ENCODE results near the gene RGP1. TPM values are rescaled to one million over a fixed set of nuclear protein-coding genes. Genes with fewer than 3 reads are reported as not detected.

Gene RGP1
- polyA plus RNA-seq, 1 of the 3 experiments (the other 2 are of a cell fraction) = 16.1 TPM

GRCh38 chr9:35789541-35789940 lies 40.5 kb downstream of the RGP1 start:
- no peaks in the 10 kb centered on the region for H3K9me2 ChIP-seq
- TF ChIP-seq TEAD4 (IDR thresholded peaks at IDR 0.05; ENCODE audit: borderline replicate concordance, insufficient read depth) = no peak
- no peak for TF ChIP-seq MXI1 (IDR thresholded peaks at IDR 0.05; ENCODE audit: low read depth, low read length)
- TF ChIP-seq, protein P1, sequence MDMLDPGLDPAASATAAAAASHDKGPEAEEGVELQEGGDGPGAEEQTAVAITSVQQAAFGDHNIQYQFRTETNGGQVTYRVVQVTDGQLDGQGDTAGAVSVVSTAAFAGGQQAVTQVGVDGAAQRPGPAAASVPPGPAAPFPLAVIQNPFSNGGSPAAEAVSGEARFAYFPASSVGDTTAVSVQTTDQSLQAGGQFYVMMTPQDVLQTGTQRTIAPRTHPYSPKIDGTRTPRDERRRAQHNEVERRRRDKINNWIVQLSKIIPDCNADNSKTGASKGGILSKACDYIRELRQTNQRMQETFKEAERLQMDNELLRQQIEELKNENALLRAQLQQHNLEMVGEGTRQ (IDR thresholded peaks at IDR 0.05; ENCODE audit: borderline replicate concordance, low read depth, low read length) = no peak
- no peak for TF ChIP-seq NFIC (IDR thresholded peaks at IDR 0.05; ENCODE audit: borderline replicate concordance)
- no peak for TF ChIP-seq MEF2A (IDR thresholded peaks at IDR 0.05; ENCODE audit: borderline replicate concordance, low read depth)
- TF ChIP-seq, protein P2, sequence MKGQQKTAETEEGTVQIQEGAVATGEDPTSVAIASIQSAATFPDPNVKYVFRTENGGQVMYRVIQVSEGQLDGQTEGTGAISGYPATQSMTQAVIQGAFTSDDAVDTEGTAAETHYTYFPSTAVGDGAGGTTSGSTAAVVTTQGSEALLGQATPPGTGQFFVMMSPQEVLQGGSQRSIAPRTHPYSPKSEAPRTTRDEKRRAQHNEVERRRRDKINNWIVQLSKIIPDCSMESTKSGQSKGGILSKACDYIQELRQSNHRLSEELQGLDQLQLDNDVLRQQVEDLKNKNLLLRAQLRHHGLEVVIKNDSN (IDR thresholded peaks at IDR 0.05; ENCODE audit: borderline replicate concordance, low read depth) = no peak
- TF ChIP-seq FOSL2 (IDR thresholded peaks at IDR 0.05; ENCODE audit: borderline replicate concordance, low read depth) = no peak
- TF ChIP-seq EP300 (IDR thresholded peaks at IDR 0.05; ENCODE audit: borderline replicate concordance in 1 of 2, low read depth in 1 of 2, low read length in 1 of 2) = no peak
- TF ChIP-seq IRF3 (IDR thresholded peaks at IDR 0.05; ENCODE audit: low read depth, low read length) = no peak
- no peaks in the 10 kb centered on the region for H3K27me3 ChIP-seq (ENCODE audit: insufficient read depth)
- no peak overlapping the region for H3K4me2 ChIP-seq
- peaks cover 4% of the 10 kb centered on the region for H3F3A ChIP-seq (replicated peaks; ENCODE audit: insufficient read depth)
- no peak overlapping the region for H2AFZ ChIP-seq (ENCODE audit: low read depth)
- DNase-seq = no peak
- CTCF ChIA-PET = interaction anchor here (0.8 to 6.5 kb wide), 57 partner anchors 7 to 234 kb away, joined by 3 to 136 read pairs (median 7); partner anchors contain the start of genes CCDC107, CREB3, FAM221B and GBA2
- peaks cover 0 to 3% of the 10 kb centered on the region in 2 experiments for H3K36me3 ChIP-seq (replicated peaks in 1 of 2; ENCODE audit: control insufficient read depth in 1 of 2, insufficient read depth in 2 of 2, low read length in 1 of 2)
- no peak overlapping the region for H3K4me3 ChIP-seq (ENCODE audit: low read depth in 2 of 2, low read length in 1 of 2)
- peaks cover 0 to 12% of the 10 kb centered on the region in 2 experiments; a peak in 1 of 4 replicates for H3K4me1 ChIP-seq (ENCODE audit: control insufficient read depth in 1 of 2, insufficient read depth in 2 of 2, low read depth in 1 of 2, low read length in 1 of 2)
- no peaks in the 10 kb centered on the region for H3K79me2 ChIP-seq (ENCODE audit: insufficient read depth)
- H3K27ac ChIP-seq (ENCODE audit: low read depth in 2 of 2, low read length in 1 of 2) = no peak overlapping the region
- H4K20me1 ChIP-seq (ENCODE audit: insufficient read depth) = no peaks in the 10 kb centered on the region
- 95% methylated on average over 2 of the region's 2 CpGs for WGBS (ENCODE audit: low lambda C conversion rate)
- H3K9ac ChIP-seq = no peak overlapping the region
- POLR2A ChIA-PET = no interaction called here
- no peaks in the 10 kb centered on the region for H3K9me3 ChIP-seq

GRCh38 chr9:35790025-35790384 lies 40.9 kb downstream of the RGP1 start:
- Histone ChIP-seq H3K27me3 (ENCODE audit: insufficient read depth) (no peaks in the 10 kb centered on the region), H3K4me2 (0 out of 2 replicates have a peak overlapping the region, but pooled peaks have one; percentile 19), H3K36me3 (replicated peaks in 1 of 2; ENCODE audit: control insufficient read depth in 1 of 2, insufficient read depth in 2 of 2, low read length in 1 of 2) (peaks cover 0 to 3% of the 10 kb centered on the region in 2 experiments), H3K27ac (ENCODE audit: low read depth in 2 of 2, low read length in 1 of 2) (no peak overlapping the region), H3K79me2 (ENCODE audit: insufficient read depth) (no peaks in the 10 kb centered on the region), H3K4me3 (ENCODE audit: low read depth in 2 of 2, low read length in 1 of 2) (no peak overlapping the region), H3K9ac (no peak overlapping the region), H3K9me2 (no peaks in the 10 kb centered on the region), H3K9me3 (no peaks in the 10 kb centered on the region), H2AFZ (ENCODE audit: low read depth) (no peak overlapping the region), H3K4me1 (ENCODE audit: control insufficient read depth in 1 of 2, insufficient read depth in 2 of 2, low read depth in 1 of 2, low read length in 1 of 2) (peaks cover 0 to 12% of the 10 kb centered on the region in 2 experiments; a peak in 1 of 4 replicates), H4K20me1 (ENCODE audit: insufficient read depth) (no peaks in the 10 kb centered on the region), H3F3A (replicated peaks; ENCODE audit: insufficient read depth) (peaks cover 4% of the 10 kb centered on the region)
- no peak for TF ChIP-seq NFIC (IDR thresholded peaks at IDR 0.05; ENCODE audit: borderline replicate concordance)
- DNase-seq = no peak
- POLR2A ChIA-PET = interaction anchor here (1.3 kb wide), 1 partner anchor 24 kb away, joined by 5 read pairs; the partner anchor contains the start of gene HINT2
- CTCF ChIA-PET = interaction anchor here (0.7 to 6.5 kb wide), 62 partner anchors 8 to 247 kb away, joined by 3 to 136 read pairs (median 6); partner anchors contain the start of genes CCDC107, CREB3, FAM221B and GBA2
- WGBS (ENCODE audit: low lambda C conversion rate) = 26% methylated on average over 4 of the region's 4 CpGs
